Testis (tissue), 5 donors: ENCODE measurements around the gene RBM42. TPM values are rescaled to one million over a fixed set of nuclear protein-coding genes. Genes with fewer than 3 reads are reported as not detected.

Experiments used
- DNase-seq: peaks from one replicate; pipeline ENCODE4 v3.0.0-alpha.2; 2019
- H3K27ac ChIP-seq, 2 donors: fragments of 200-600 bp; sonication (generic); one replicate each; pipeline ENCODE4 v1.5.1; 2019
- H3K27me3 ChIP-seq: fragments of 200-600 bp; sonication (generic); one replicate; pipeline ENCODE4 v1.5.1; 2019
- H3K36me3 ChIP-seq: fragments of 200-600 bp; sonication (generic); one replicate; pipeline ENCODE4 v1.5.1; 2017; ENCODE audit warnings: low read depth; ENCODE audit errors: missing control alignments
- H3K4me1 ChIP-seq: fragments of 200-600 bp; sonication (generic); one replicate; pipeline ENCODE4 v1.5.1; 2019
- H3K4me3 ChIP-seq, 2 donors: fragments of 200-600 bp; sonication (generic); one replicate each; pipeline ENCODE4 v1.5.1; 2017 to 2019
- H3K9me3 ChIP-seq: fragments of 200-600 bp; sonication (generic); one replicate; pipeline ENCODE4 v1.5.1; 2017
- CTCF ChIP-seq, 3 experiments: fragments of 450-650 bp in 2 of 3; fragments of 200-600 bp in 1 of 3; sonication (generic) in 1 of 3; IDR thresholded peaks; one replicate each; pipeline ENCODE4 v1.5.1; 2016 to 2019; ENCODE audit warnings: antibody characterized with exemption in 3 of 3, mild to moderate bottlenecking in 2 of 3, moderate library complexity in 1 of 3
- POLR2A ChIP-seq: fragments of 450-650 bp; IDR thresholded peaks from one replicate; pipeline ENCODE4 v1.6.1; 2017; ENCODE audit warnings: antibody characterized with exemption, mild to moderate bottlenecking, moderate library complexity
- WGBS, 2 donors: methylation state at CpG; one replicate each; pipeline ENCODE4 v1.1.5; 2018; 5-methylcytosine and 5-hydroxymethylcytosine counted together
- intact Hi-C: fragments of 100-400 bp; cut with DNase I; formaldehyde crosslinking; loops from one replicate; pipeline ENCODE4 v1.15.1; 2023; ENCODE audit warnings: low total_unique reads
- long read RNA-seq, 2 donors: transcript quantifications; one replicate each; lab custom pipeline, GENCODE V29; 2026
- polyA plus RNA-seq: library from polyadenylated mRNA; stranded (reverse); fragments of 350-450 nt; fragmentation: Illumina TruSeq; extraction: RNeasy Lipid Tissue Mini Kit (QIAGEN cat#74804); gene quantifications from one replicate; pipeline ENCODE4 v1.2.3, GENCODE V29; 2014; ENCODE audit warnings: low read depth, low replicate concordance; ENCODE audit not compliant: insufficient read depth
- total RNA-seq, 2 donors: library from RNA; depleted of rRNA; stranded (reverse); fragments of >200 nt; gene quantifications; one replicate each; pipeline ENCODE4 v1.2.3, GENCODE V29; 2016

Gene RBM42
- total RNA-seq (100 to 1,000 TPM; 105 to 109 TPM), polyA plus RNA-seq (64.2 TPM)
- long read RNA-seq, donor 1, transcript RBM42-201 (10 exons, 1,680 nt): major isoform, 14 of 63 reads
- long read RNA-seq, donor 1, partial matches to known transcripts: 18 of 63 reads
- long read RNA-seq, donor 1, other reads (novel, unspliced or antisense): 27 of 63 reads
- long read RNA-seq, donor 2, transcript RBM42-201 (10 exons, 1,680 nt): major isoform, 16 of 60 reads
- long read RNA-seq, donor 2, partial matches to known transcripts: 33 of 60 reads
- long read RNA-seq, donor 2, other reads (novel, unspliced or antisense): 9 of 60 reads

- H3K27ac ChIP-seq: peak within 1 kb of the TSS; percentile 52 to 88
- no peaks in the 10 kb centered on the region for H3K36me3 ChIP-seq
- 0% methylated on average over 21 to 50 of the region's 56 CpGs for WGBS, 2 donors
- no peaks in the 10 kb centered on the region for H3K27me3 ChIP-seq
- H3K4me3 ChIP-seq: peak within 1 kb of the TSS; percentile 77 to 80
- TF ChIP-seq POLR2A: peak; percentile 1
- peak in 2 of 3 experiments; percentile 16 to 38 for TF ChIP-seq CTCF (IDR thresholded peaks at IDR 0.05)
- no peaks in the 10 kb centered on the region for H3K9me3 ChIP-seq
- peak; percentile 99 for DNase-seq
- peaks cover 5% of the 10 kb centered on the region for H3K4me1 ChIP-seq
- intact Hi-C loops: no loop called here
These were observed at the start of gene RBM42 for GRCh38 chr19:35628565-35629331. TSS of gene RBM42 (plus strand) at chr19:35629036. CDS start at chr19:35629154, 118 bp downstream.

GRCh38 chr19:35582760-35583159 lies 46.1 kb upstream of the RBM42 start:
- intact Hi-C loops: no loop called here
- Histone ChIP-seq H3K36me3 (no peaks in the 10 kb centered on the region), H3K9me3 (no peaks in the 10 kb centered on the region), H3K4me1 (no peaks in the 10 kb centered on the region), H3K27me3 (no peaks in the 10 kb centered on the region), H3K27ac (no peak overlapping the region), H3K4me3 (no peak overlapping the region)
- no peak for DNase-seq
- WGBS, 2 donors: 88 to 93% methylated on average over 1 of the region's 1 CpG
- no peak for TF ChIP-seq POLR2A
- TF ChIP-seq CTCF (IDR thresholded peaks at IDR 0.05): no peak

GRCh38 chr19:35585848-35586247 lies 43.0 kb upstream of the RBM42 start, which contains the start of gene PMIS2:
TSS of gene PMIS2 (plus strand) at chr19:35586173. CDS start at chr19:35586260, 87 bp downstream.
- peak within 1 kb of the TSS in 1 of 2 donors; percentile 23 for H3K4me3 ChIP-seq
- H3K27me3 ChIP-seq: no peaks in the 10 kb centered on the region
- H3K9me3 ChIP-seq: no peaks in the 10 kb centered on the region
- no peaks in the 10 kb centered on the region for H3K36me3 ChIP-seq
- peak; percentile 92 for DNase-seq
- intact Hi-C loops: no loop called here
- TF ChIP-seq CTCF (IDR thresholded peaks at IDR 0.05) (no peak), POLR2A (no peak)
- H3K27ac ChIP-seq: no peak within 1 kb of the TSS
- 23 to 31% methylated on average over 16 of the region's 16 CpGs for WGBS, 2 donors
- H3K4me1 ChIP-seq: no peaks in the 10 kb centered on the region

- no peaks in the 10 kb centered on the region for H3K9me3 ChIP-seq
- no peaks in the 10 kb centered on the region for H3K4me1 ChIP-seq
- intact Hi-C loops: no loop called here
- H3K4me3 ChIP-seq: no peak overlapping the region
- DNase-seq: no peak
- WGBS, 2 donors: 54 to 81% methylated on average over 1 of the region's 1 CpG
- no peaks in the 10 kb centered on the region for H3K36me3 ChIP-seq
- H3K27me3 ChIP-seq: no peaks in the 10 kb centered on the region
- TF ChIP-seq POLR2A (no peak), CTCF (IDR thresholded peaks at IDR 0.05) (no peak)
- H3K27ac ChIP-seq: no peak overlapping the region
These were observed 41.5 kb upstream of the RBM42 start for GRCh38 chr19:35587321-35587720.
